Measurements from ENCODE around the gene KCNH5.

Gene KCNH5

DNA sequence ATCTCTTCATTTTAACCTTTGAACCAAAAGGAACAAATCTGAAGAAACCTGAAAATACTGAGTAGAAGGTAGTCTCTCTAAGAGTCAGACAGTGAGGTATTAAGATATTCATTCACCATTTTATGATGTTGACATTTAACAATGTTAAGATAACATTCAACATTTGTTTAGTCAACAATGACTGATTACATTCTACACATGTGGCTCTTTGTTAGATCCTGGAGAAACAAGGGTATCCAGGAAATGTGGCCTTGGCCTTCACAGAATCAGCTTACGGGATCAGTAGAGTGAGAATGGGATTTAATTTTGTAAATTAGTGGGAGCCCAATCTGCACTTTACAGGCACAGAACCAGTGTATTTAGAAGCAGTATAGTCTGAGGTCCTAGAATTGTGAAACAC, 355.5 kb downstream of the KCNH5 start:
- no peak for DNase-seq (ENCODE audit: low read depth, low spot score)
- no peak overlapping the region for H3K4me3 ChIP-seq (ENCODE audit: low read depth, low read length)
- TF ChIP-seq CTCF (IDR thresholded peaks at IDR 0.05; ENCODE audit: low read depth, low read length): no peak
- in situ Hi-C loops (cut with HindIII; ENCODE audit: low sequenced_read_pairs): no loop called here

GRCh38 chr14:62687818-62688217, 357.4 kb downstream of the KCNH5 start:
- in situ Hi-C loops (cut with HindIII; ENCODE audit: low sequenced_read_pairs): no loop called here
- DNase-seq (ENCODE audit: low read depth, low spot score): no peak
- H3K4me3 ChIP-seq (ENCODE audit: low read depth, low read length): no peak overlapping the region
- no peak for TF ChIP-seq CTCF (IDR thresholded peaks at IDR 0.05; ENCODE audit: low read depth, low read length)

DNA sequence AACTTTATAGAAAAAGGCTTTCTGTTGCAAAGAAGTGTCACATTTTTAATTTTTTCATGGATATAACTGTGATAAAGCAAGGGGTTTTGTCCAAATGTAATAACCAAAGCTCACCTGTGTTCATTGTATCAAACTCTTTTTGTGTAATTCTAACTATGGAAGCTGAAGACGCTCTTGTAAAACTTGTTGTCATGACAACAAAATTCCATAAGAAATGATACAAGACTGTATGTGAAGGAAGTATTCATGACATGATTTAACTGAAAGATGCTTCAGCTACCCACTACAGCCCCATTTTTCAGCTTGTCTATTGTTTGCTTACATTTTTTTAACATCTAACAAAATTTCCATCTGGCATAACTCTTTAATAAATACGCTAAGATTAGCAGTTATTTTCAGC, 360.9 kb downstream of the KCNH5 start:
- no peak for TF ChIP-seq CTCF (IDR thresholded peaks at IDR 0.05; ENCODE audit: low read depth, low read length)
- in situ Hi-C loops (cut with HindIII; ENCODE audit: low sequenced_read_pairs): no loop called here
- DNase-seq (ENCODE audit: low read depth, low spot score): no peak

GRCh38 chr14:62682208-62682607, 363.1 kb downstream of the KCNH5 start:
- in situ Hi-C loops (cut with HindIII; ENCODE audit: low sequenced_read_pairs): no loop called here
- no peak for TF ChIP-seq CTCF (IDR thresholded peaks at IDR 0.05; ENCODE audit: low read depth, low read length)
- no peak for DNase-seq (ENCODE audit: low read depth, low spot score)
- no peak overlapping the region for H3K4me3 ChIP-seq (ENCODE audit: low read depth, low read length)

More for the DNA sequence above, 360.9 kb downstream of the KCNH5 start:
- no peak overlapping the region for H3K4me3 ChIP-seq (ENCODE audit: low read depth, low read length)

DNA sequence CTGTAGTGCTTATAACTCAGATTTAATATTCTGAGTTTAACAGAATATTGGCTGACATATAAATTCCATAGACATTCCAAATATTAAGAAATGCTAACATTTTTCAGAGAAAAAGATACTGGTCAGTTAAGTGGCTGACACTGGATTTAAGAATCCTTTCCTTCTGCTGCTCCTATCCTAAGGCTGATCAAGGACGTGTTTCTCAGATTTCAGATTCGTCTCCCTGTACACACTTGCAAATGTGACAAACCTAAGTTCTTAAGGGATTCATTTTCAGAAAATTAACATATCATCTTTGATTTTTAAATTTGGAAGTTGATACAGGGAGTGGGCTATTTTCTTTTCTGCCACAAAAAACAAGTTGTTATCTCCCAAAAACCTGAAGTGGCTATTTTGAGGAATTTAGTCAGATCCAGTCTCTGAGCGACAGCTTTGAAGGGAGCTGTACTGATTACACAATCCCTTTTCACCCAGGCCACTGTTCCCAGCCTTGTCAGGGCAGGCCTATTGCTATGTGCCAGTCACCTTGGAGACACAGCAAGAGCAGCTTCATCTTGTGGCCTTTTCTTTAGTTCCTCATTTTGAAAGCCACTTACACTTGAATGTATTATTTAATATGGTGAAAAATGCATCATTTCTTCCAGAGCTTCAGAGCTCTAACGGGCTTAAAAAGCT, 370.6 kb downstream of the KCNH5 start:
- no peak for DNase-seq (ENCODE audit: low read depth, low spot score)
- TF ChIP-seq CTCF (IDR thresholded peaks at IDR 0.05; ENCODE audit: low read depth, low read length): no peak
- H3K4me3 ChIP-seq (ENCODE audit: low read depth, low read length): no peak overlapping the region
- in situ Hi-C loops (cut with HindIII; ENCODE audit: low sequenced_read_pairs): no loop called here

DNA sequence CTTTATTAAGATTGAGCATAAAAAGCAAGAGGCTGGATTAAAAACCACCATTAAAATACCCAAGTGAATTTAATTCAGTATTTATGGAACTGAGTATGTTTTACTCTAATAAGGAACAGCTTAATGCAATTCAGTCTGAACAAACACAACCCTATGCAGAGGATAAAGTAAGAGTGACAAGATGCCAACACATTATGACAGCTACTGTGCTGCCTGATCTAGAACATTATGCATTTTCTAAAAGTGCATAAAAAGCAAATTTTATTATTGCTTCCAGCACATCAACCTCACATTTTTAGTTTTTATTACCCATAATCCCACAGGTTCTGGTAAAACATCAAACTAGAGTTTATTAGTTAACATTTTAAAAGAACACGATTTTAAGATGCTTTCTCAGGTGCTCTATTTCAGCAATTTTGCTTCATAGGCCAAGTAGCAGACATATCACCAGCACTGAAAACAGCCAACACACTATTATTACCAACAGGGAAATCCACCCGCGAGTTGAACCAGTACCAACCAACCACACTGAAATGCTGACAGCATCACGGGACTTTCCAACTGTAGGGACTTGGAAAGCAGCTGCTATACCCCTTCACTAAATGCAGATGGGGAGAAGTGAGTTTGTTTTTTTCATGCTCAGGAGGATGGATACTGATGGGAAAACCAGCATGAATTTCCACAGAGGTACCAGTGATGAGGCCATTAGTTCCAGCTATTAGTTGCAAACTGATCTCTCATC, 372.1 kb downstream of the KCNH5 start:
- no peak for TF ChIP-seq CTCF (IDR thresholded peaks at IDR 0.05; ENCODE audit: low read depth, low read length)
- H3K4me3 ChIP-seq (ENCODE audit: low read depth, low read length): no peak overlapping the region
- in situ Hi-C loops (cut with HindIII; ENCODE audit: low sequenced_read_pairs): no loop called here
- DNase-seq (ENCODE audit: low read depth, low spot score): no peak

Measured in astrocyte of the spinal cord (primary cell).